Hepatocyte (in vitro differentiated cells): ENCODE results near the gene EVI5L. TPM values are rescaled to one million over a fixed set of nuclear protein-coding genes. Genes with fewer than 3 reads are reported as not detected.
"Not testable (repeated sequence)": the region's sequence is repeated elsewhere in the genome, so short reads cannot be mapped to it uniquely, and the experiment has no call there.

ENCODE experiments used
- DNase-seq: peaks from one replicate; pipeline ENCODE4 v3.0.0-alpha.2; 2016; ENCODE audit warnings: low spot score
- H2AFZ ChIP-seq: fragments of 200-600 bp; sonication (generic); 2 replicates; pipeline ENCODE4 v1.6.0; 2016; ENCODE audit warnings: antibody characterized with exemption, mild to moderate bottlenecking
- H3K27ac ChIP-seq: fragments of 200-600 bp; sonication (generic); 2 replicates; pipeline ENCODE4 v1.5.1; 2016; ENCODE audit warnings: mild to moderate bottlenecking
- H3K27me3 ChIP-seq: fragments of 200-600 bp; sonication (generic); 2 replicates; pipeline ENCODE4 v1.6.1; 2016
- H3K36me3 ChIP-seq: fragments of 200-600 bp; sonication (generic); replicated peaks from 2 replicates; pipeline ENCODE4 v1.5.1; 2016; ENCODE audit warnings: low read depth; ENCODE audit not compliant: insufficient read depth
- H3K4me1 ChIP-seq: fragments of 200-600 bp; sonication (generic); 2 replicates; pipeline ENCODE4 v1.5.1; 2016; ENCODE audit warnings: mild to moderate bottlenecking, moderate library complexity; ENCODE audit not compliant: insufficient read depth
- H3K4me2 ChIP-seq: fragments of 200-600 bp; sonication (generic); 2 replicates; pipeline ENCODE4 v1.6.0; 2016
- H3K4me3 ChIP-seq: fragments of 200-600 bp; sonication (generic); 2 replicates; pipeline ENCODE4 v1.5.1; 2016; ENCODE audit warnings: mild to moderate bottlenecking
- H3K79me2 ChIP-seq: fragments of 200-600 bp; sonication (generic); 2 replicates; pipeline ENCODE4 v1.6.0; 2017; ENCODE audit warnings: mild to moderate bottlenecking
- H3K9me2 ChIP-seq: fragments of 200-600 bp; sonication (generic); replicated peaks from 2 replicates; pipeline ENCODE4 v1.6.0; 2017; ENCODE audit warnings: mild to moderate bottlenecking; ENCODE audit not compliant: insufficient read depth
- H3K9me3 ChIP-seq: fragments of 200-600 bp; sonication (generic); 2 replicates; pipeline ENCODE4 v1.5.1; 2016; ENCODE audit warnings: low read depth, mild to moderate bottlenecking
- H4K20me1 ChIP-seq: fragments of 200-600 bp; sonication (generic); 2 replicates; pipeline ENCODE4 v1.6.0; 2016; ENCODE audit warnings: mild to moderate bottlenecking; ENCODE audit not compliant: insufficient read depth, poor library complexity, severe bottlenecking
- CTCF ChIP-seq: fragments of 200-600 bp; sonication (generic); IDR thresholded peaks from 2 replicates; pipeline ENCODE4 v1.5.1; 2016; ENCODE audit warnings: antibody characterized with exemption, mild to moderate bottlenecking; ENCODE audit not compliant: poor library complexity
- EZH2 ChIP-seq: fragments of 200-600 bp; sonication (generic); IDR thresholded peaks from 2 replicates; pipeline ENCODE4 v1.6.1; 2016; ENCODE audit warnings: antibody characterized with exemption, mild to moderate bottlenecking, borderline replicate concordance
- EZH2phosphoT487 ChIP-seq: fragments of 200-600 bp; sonication (generic); IDR thresholded peaks from one replicate; pipeline ENCODE4 v1.6.1; 2018; ENCODE audit warnings: antibody characterized with exemption, mild to moderate bottlenecking, low read depth, moderate library complexity; ENCODE audit not compliant: unreplicated experiment, severe bottlenecking
- WGBS: methylation state at CpG from one replicate; pipeline ENCODE4 v1.1.6; 2016; ENCODE audit warnings: low lambda C conversion rate; ENCODE audit errors: missing lambda C conversion rate; 5-methylcytosine and 5-hydroxymethylcytosine counted together
- polyA plus RNA-seq: library from polyadenylated mRNA; unstranded; fragments of >200 nt; fragmentation: Nextera tagmentation; extraction: Ambion mirVana; gene quantifications from 2 replicates; pipeline ENCODE4 v1.2.1, GENCODE V29; 2016
- total RNA-seq: library from RNA; depleted of rRNA; stranded (reverse); fragments of >200 nt; gene quantifications from 2 replicates; pipeline ENCODE4 v1.2.3, GENCODE V29; 2014

Gene EVI5L
- total and polyA plus RNA-seq, 2 experiments from 2014 or later, result 10.7 to 11.5 TPM

- H3K9me2 ChIP-seq, result no peaks in the 10 kb centered on the region
- no peak overlapping the region for H3K27ac ChIP-seq
- TF ChIP-seq CTCF, result no peak
- no peak for TF ChIP-seq EZH2phosphoT487
- no peak for TF ChIP-seq EZH2
- peak; percentile 72 for DNase-seq
- peaks cover 4% of the 10 kb centered on the region for H3K27me3 ChIP-seq
- H4K20me1 ChIP-seq, result no peaks in the 10 kb centered on the region
- H3K4me2 ChIP-seq, result peak overlapping the region; percentile 56
- H3K36me3 ChIP-seq, result no peaks in the 10 kb centered on the region
- peaks cover 10% of the 10 kb centered on the region for H3K4me1 ChIP-seq
- 36% methylated on average over 17 of the region's 29 CpGs for WGBS
- no peak overlapping the region for H2AFZ ChIP-seq
- H3K9me3 ChIP-seq, result no peaks in the 10 kb centered on the region
- no peak overlapping the region for H3K4me3 ChIP-seq
- H3K79me2 ChIP-seq, result no peaks in the 10 kb centered on the region
Observed at GRCh38 chr19:7858109-7858770, 28.2 kb downstream of the EVI5L start.

GRCh38 chr19:7859087-7859486 lies 29.1 kb downstream of the EVI5L start:
- H3K27me3 ChIP-seq, result peaks cover 10% of the 10 kb centered on the region
- not testable (repeated sequence) for H3K4me3 ChIP-seq, H4K20me1 ChIP-seq, H3K27ac ChIP-seq, H2AFZ ChIP-seq, H3K4me2 ChIP-seq, DNase-seq, H3K9me3 ChIP-seq, H3K79me2 ChIP-seq, H3K9me2 ChIP-seq, H3K4me1 ChIP-seq, H3K36me3 ChIP-seq
- 100% methylated on average over 8 of the region's 8 CpGs for WGBS

- H3K9me2 ChIP-seq, result no peaks in the 10 kb centered on the region
- H3K4me3 ChIP-seq, result no peak overlapping the region
- H3K9me3 ChIP-seq, result no peaks in the 10 kb centered on the region
- no peak overlapping the region for H3K4me2 ChIP-seq
- H3K27me3 ChIP-seq, result peaks cover 10% of the 10 kb centered on the region
- no peaks in the 10 kb centered on the region for H4K20me1 ChIP-seq
- TF ChIP-seq EZH2phosphoT487 (no peak), CTCF (no peak), EZH2 (no peak)
- no peak overlapping the region for H3K27ac ChIP-seq
- H2AFZ ChIP-seq, result no peak overlapping the region
- DNase-seq, result no peak
- H3K4me1 ChIP-seq, result peaks cover 6% of the 10 kb centered on the region
- no peaks in the 10 kb centered on the region for H3K79me2 ChIP-seq
- WGBS, result 96% methylated on average over 22 of the region's 22 CpGs
- H3K36me3 ChIP-seq, result no peaks in the 10 kb centered on the region
Observed at GRCh38 chr19:7859831-7860713, 30.1 kb downstream of the EVI5L start.
